Gastroesophageal sphincter (tissue), 4 donors: ENCODE data around the gene ELMO3. TPM values are rescaled to one million over a fixed set of nuclear protein-coding genes. Genes with fewer than 3 reads are reported as not detected.

Source experiments
- ATAC-seq: fragments of 150-250 bp; one replicate; pipeline ENCODE4 v1.9.1; 2016; ENCODE audit warnings: mild to moderate bottlenecking, moderate library complexity
- H3K27ac ChIP-seq, 4 donors: fragments of 200-600 bp; sonication (generic) in 3 of 4; 1 replicate in 3 of 4; 2 replicates in 1 of 4; pipeline ENCODE4 v1.5.1; 2016 to 2019
- H3K27me3 ChIP-seq: fragments of 200-600 bp; sonication (generic); one replicate; pipeline ENCODE4 v1.5.1; 2019
- H3K36me3 ChIP-seq, 2 donors: fragments of 200-600 bp; sonication (generic); one replicate each; pipeline ENCODE4 v1.5.1; 2019; ENCODE audit warnings: control low read depth in 1 of 2
- H3K4me1 ChIP-seq, 3 donors: fragments of 200-600 bp; sonication (generic); 1 replicate in 2 of 3; 2 replicates in 1 of 3; pipeline ENCODE4 v1.5.1; 2016 to 2019; ENCODE audit warnings: control low read depth in 2 of 3
- H3K4me3 ChIP-seq, 2 donors: fragments of 200-600 bp; sonication (generic); one replicate each; pipeline ENCODE4 v1.5.1; 2019; ENCODE audit warnings: mild to moderate bottlenecking in 1 of 2, moderate library complexity in 1 of 2
- H3K9me3 ChIP-seq, 3 donors: fragments of 200-600 bp; sonication (generic); one replicate each; pipeline ENCODE4 v1.5.1; 2017 to 2019; ENCODE audit warnings: control low read depth in 2 of 3
- CTCF ChIP-seq, 4 experiments: fragments of 200-600 bp in 2 of 4; fragments of 450-650 bp in 2 of 4; sonication (generic) in 1 of 4; IDR thresholded peaks; one replicate each; pipeline ENCODE4 v1.5.1; 2017 to 2019; ENCODE audit warnings: antibody characterized with exemption in 4 of 4, mild to moderate bottlenecking in 2 of 4, moderate library complexity in 2 of 4
- EP300 ChIP-seq: sonication (generic); formaldehyde crosslinking; IDR thresholded peaks from one replicate; pipeline ENCODE4 v1.6.1; 2017; ENCODE audit warnings: antibody characterized with exemption, mild to moderate bottlenecking
- POLR2A ChIP-seq, 2 donors: fragments of 450-650 bp; IDR thresholded peaks; one replicate each; pipeline ENCODE4 v1.6.1; 2017; ENCODE audit warnings: antibody characterized with exemption in 2 of 2, mild to moderate bottlenecking in 2 of 2, moderate library complexity in 1 of 2
- POLR2AphosphoS5 ChIP-seq: sonication (generic); formaldehyde crosslinking; IDR thresholded peaks from one replicate; pipeline ENCODE4 v1.6.1; 2017; ENCODE audit warnings: antibody characterized with exemption
- WGBS, 2 donors: methylation state at CpG; one replicate each; pipeline ENCODE4 v1.1.5; 2018; ENCODE audit warnings: low coverage in 1 of 2; 5-methylcytosine and 5-hydroxymethylcytosine counted together
- total RNA-seq, 4 donors: library from RNA; depleted of rRNA; stranded (reverse); fragments of >200 nt; gene quantifications; one replicate each; pipeline ENCODE4 v1.1.0, GENCODE V29; 2016

ELMO3 gene
- total RNA-seq, 4 donors from 2014 or later: 0.15 to 3.9 (median 1.3) TPM

GRCh38 chr16:67247192-67248072 lies 48.5 kb downstream of the ELMO3 start, which contains the start of gene FHOD1:
TSS of gene FHOD1 (minus strand) at chr16:67247481. CDS start at chr16:67247410, 71 bp downstream.
- Histone ChIP-seq H3K4me1 (peaks cover 0 to 67% (median 38%) of the 10 kb centered on the region in 3 donors), H3K27ac (peak within 1 kb of the TSS; percentile 3 to 87 (median 84)), H3K9me3 (no peaks in the 10 kb centered on the region), H3K4me3 (peak within 1 kb of the TSS; percentile 54 to 80), H3K36me3 (no peaks in the 10 kb centered on the region), H3K27me3 (peaks cover 39% of the 10 kb centered on the region)
- WGBS, 2 donors: 0% methylated on average over 1 to 3 of the region's 60 CpGs
- TF ChIP-seq POLR2AphosphoS5 (peak; percentile 57), EP300 (no peak), CTCF (IDR thresholded peaks at IDR 0.05) (peak in 2 of 4 experiments; percentile 15 to 25), POLR2A (IDR thresholded peaks at IDR 0.05) (peak; percentile 72 to 78)
- peak; percentile 89 for ATAC-seq

- WGBS, 2 donors: 0 to 5% methylated on average over 3 to 7 of the region's 7 CpGs
- Histone ChIP-seq H3K9me3 (no peaks in the 10 kb centered on the region), H3K36me3 (no peaks in the 10 kb centered on the region), H3K4me1 (peaks cover 0 to 62% (median 38%) of the 10 kb centered on the region in 3 donors), H3K27me3 (peaks cover 45% of the 10 kb centered on the region), H3K4me3 (peak overlapping the region; percentile 31 to 80), H3K27ac (peak overlapping the region in 3 of 4 donors; percentile 83 to 87 (median 86))
- TF ChIP-seq CTCF (IDR thresholded peaks at IDR 0.05) (no peak), POLR2AphosphoS5 (no peak), EP300 (no peak), POLR2A (IDR thresholded peaks at IDR 0.05) (no peak)
- ATAC-seq: no peak
Measured at GRCh38 chr16:67248073-67248400, 49.1 kb downstream of the ELMO3 start.

- Histone ChIP-seq H3K4me3 (peak within 1 kb of the TSS; percentile 31 to 80), H3K36me3 (no peaks in the 10 kb centered on the region), H3K4me1 (peaks cover 0 to 57% (median 38%) of the 10 kb centered on the region in 3 donors), H3K27ac (peak within 1 kb of the TSS in 3 of 4 donors; percentile 83 to 87 (median 86)), H3K9me3 (no peaks in the 10 kb centered on the region), H3K27me3 (peaks cover 45% of the 10 kb centered on the region)
- ATAC-seq: no peak
- WGBS, 2 donors: 0% methylated on average over 1 to 3 of the region's 75 CpGs
- TF ChIP-seq POLR2A (IDR thresholded peaks at IDR 0.05) (no peak), CTCF (IDR thresholded peaks at IDR 0.05) (peak in 3 of 4 experiments; percentile 32 to 41 (median 36))
Measured at GRCh38 chr16:67248401-67249177, 49.7 kb downstream of the ELMO3 start, which contains the start of gene SLC9A5. TSS of gene SLC9A5 (plus strand) at chr16:67248979. CDS start at chr16:67249015, 36 bp downstream.

- H3K27ac ChIP-seq: no peak overlapping the region
- no peaks in the 10 kb centered on the region for H3K9me3 ChIP-seq
- no peak for TF ChIP-seq POLR2AphosphoS5
- TF ChIP-seq CTCF (IDR thresholded peaks at IDR 0.05): no peak
- no peak for TF ChIP-seq EP300
- no peak for TF ChIP-seq POLR2A (IDR thresholded peaks at IDR 0.05)
- H3K4me3 ChIP-seq: peak overlapping the region; percentile 31 to 80
- H3K4me1 ChIP-seq: peaks cover 0 to 48% (median 31%) of the 10 kb centered on the region in 3 donors
- H3K36me3 ChIP-seq: no peaks in the 10 kb centered on the region
- H3K27me3 ChIP-seq: peaks cover 50% of the 10 kb centered on the region
- WGBS, 2 donors: 34 to 41% methylated on average over 3 to 10 of the region's 22 CpGs
- ATAC-seq: no peak
Measured at GRCh38 chr16:67249178-67250044, 50.5 kb downstream of the ELMO3 start.
